Mucosa of stomach (tissue), 1 donor: ENCODE results near the gene PACS2.

ENCODE experiments used
- H3K27me3 ChIP-seq: one replicate; pipeline ENCODE4 v1.7.0; 2013; ENCODE audit warnings: mild to moderate bottlenecking, low read length; ENCODE audit not compliant: control insufficient read depth, insufficient read depth
- H3K36me3 ChIP-seq: one replicate; pipeline ENCODE4 v1.7.0; 2013; ENCODE audit warnings: low read length; ENCODE audit not compliant: control insufficient read depth, insufficient read depth
- H3K4me1 ChIP-seq: one replicate; pipeline ENCODE4 v1.7.0; 2013; ENCODE audit warnings: mild to moderate bottlenecking, low read length; ENCODE audit not compliant: control insufficient read depth, insufficient read depth
- H3K4me3 ChIP-seq: one replicate; pipeline ENCODE4 v1.7.0; 2013; ENCODE audit warnings: low read length
- H3K9ac ChIP-seq: one replicate; pipeline ENCODE4 v1.7.0; 2013; ENCODE audit warnings: mild to moderate bottlenecking, low read length, moderate library complexity
- H3K9me3 ChIP-seq: one replicate; pipeline ENCODE4 v1.7.0; 2013; ENCODE audit warnings: mild to moderate bottlenecking, low read length, moderate library complexity; ENCODE audit not compliant: control insufficient read depth
- donor health status: Pancreatic carcinoma.

Gene PACS2

GRCh38 chr14:105365101-105365500, 50.6 kb downstream of the PACS2 start:
- H3K36me3 ChIP-seq: no peaks in the 10 kb centered on the region
- H3K4me1 ChIP-seq: peaks cover 7% of the 10 kb centered on the region
- no peak overlapping the region for H3K4me3 ChIP-seq
- H3K9ac ChIP-seq: no peak overlapping the region
- no peaks in the 10 kb centered on the region for H3K27me3 ChIP-seq
- no peaks in the 10 kb centered on the region for H3K9me3 ChIP-seq

- peaks cover 7% of the 10 kb centered on the region for H3K4me1 ChIP-seq
- H3K9ac ChIP-seq: no peak overlapping the region
- H3K27me3 ChIP-seq: no peaks in the 10 kb centered on the region
- H3K9me3 ChIP-seq: no peaks in the 10 kb centered on the region
- H3K4me3 ChIP-seq: no peak overlapping the region
- H3K36me3 ChIP-seq: no peaks in the 10 kb centered on the region
Measured at GRCh38 chr14:105365681-105366080, 51.1 kb downstream of the PACS2 start.

GRCh38 chr14:105366386-105367074, 52.0 kb downstream of the PACS2 start:
- Histone ChIP-seq H3K36me3 (no peaks in the 10 kb centered on the region), H3K27me3 (no peaks in the 10 kb centered on the region), H3K4me3 (no peak overlapping the region), H3K4me1 (peaks cover 7% of the 10 kb centered on the region), H3K9ac (no peak overlapping the region), H3K9me3 (no peaks in the 10 kb centered on the region)

- Histone ChIP-seq H3K36me3 (no peaks in the 10 kb centered on the region), H3K9ac (no peak overlapping the region)
Measured at GRCh38 chr14:105367116-105368031, 52.8 kb downstream of the PACS2 start.

GRCh38 chr14:105368032-105368417, 53.5 kb downstream of the PACS2 start:
- Histone ChIP-seq H3K4me1 (peaks cover 7% of the 10 kb centered on the region), H3K36me3 (no peaks in the 10 kb centered on the region), H3K9me3 (no peaks in the 10 kb centered on the region), H3K4me3 (no peak overlapping the region), H3K9ac (no peak overlapping the region), H3K27me3 (no peaks in the 10 kb centered on the region)

More at GRCh38 chr14:105367116-105368031, 52.8 kb downstream of the PACS2 start:
- Histone ChIP-seq H3K4me1 (peaks cover 7% of the 10 kb centered on the region), H3K4me3 (no peak overlapping the region), H3K27me3 (no peaks in the 10 kb centered on the region), H3K9me3 (no peaks in the 10 kb centered on the region)

- H3K4me3 ChIP-seq: no peak overlapping the region
- no peaks in the 10 kb centered on the region for H3K27me3 ChIP-seq
- no peak overlapping the region for H3K9ac ChIP-seq
- H3K36me3 ChIP-seq: no peaks in the 10 kb centered on the region
- H3K9me3 ChIP-seq: no peaks in the 10 kb centered on the region
- peaks cover 7% of the 10 kb centered on the region for H3K4me1 ChIP-seq
Measured at GRCh38 chr14:105368426-105368825, 53.9 kb downstream of the PACS2 start.

- H3K4me1 ChIP-seq: peaks cover 7% of the 10 kb centered on the region
- H3K27me3 ChIP-seq: no peaks in the 10 kb centered on the region
- no peaks in the 10 kb centered on the region for H3K9me3 ChIP-seq
- no peaks in the 10 kb centered on the region for H3K36me3 ChIP-seq
- H3K4me3 ChIP-seq: no peak overlapping the region
- no peak overlapping the region for H3K9ac ChIP-seq
Measured at GRCh38 chr14:105368910-105369652, 54.5 kb downstream of the PACS2 start.

GRCh38 chr14:105369653-105370040, 55.1 kb downstream of the PACS2 start:
- H3K9ac ChIP-seq: no peak overlapping the region
- H3K27me3 ChIP-seq: no peaks in the 10 kb centered on the region
- H3K9me3 ChIP-seq: no peaks in the 10 kb centered on the region
- H3K4me3 ChIP-seq: no peak overlapping the region
- peaks cover 4% of the 10 kb centered on the region for H3K4me1 ChIP-seq
- H3K36me3 ChIP-seq: no peaks in the 10 kb centered on the region

- Histone ChIP-seq H3K4me1 (peaks cover 7% of the 10 kb centered on the region), H3K9me3 (no peaks in the 10 kb centered on the region), H3K9ac (no peak overlapping the region), H3K27me3 (no peaks in the 10 kb centered on the region), H3K36me3 (no peaks in the 10 kb centered on the region), H3K4me3 (no peak overlapping the region)
Measured at GRCh38 chr14:105374389-105374788, 59.8 kb downstream of the PACS2 start.

GRCh38 chr14:105375635-105376057, 61.1 kb downstream of the PACS2 start:
- no peaks in the 10 kb centered on the region for H3K27me3 ChIP-seq
- H3K9ac ChIP-seq: no peak overlapping the region
- no peaks in the 10 kb centered on the region for H3K36me3 ChIP-seq
- no peak overlapping the region for H3K4me3 ChIP-seq
- no peaks in the 10 kb centered on the region for H3K9me3 ChIP-seq
- H3K4me1 ChIP-seq: peaks cover 7% of the 10 kb centered on the region

GRCh38 chr14:105376521-105377440, 62.2 kb downstream of the PACS2 start:
- Histone ChIP-seq H3K4me3 (no peak overlapping the region), H3K36me3 (no peaks in the 10 kb centered on the region), H3K4me1 (peaks cover 7% of the 10 kb centered on the region), H3K9ac (no peak overlapping the region), H3K9me3 (no peaks in the 10 kb centered on the region), H3K27me3 (no peaks in the 10 kb centered on the region)
